ENCODE data around the gene G6PC2.
"Not testable (repeated sequence)": the region's sequence is repeated elsewhere in the genome, so short reads cannot be mapped to it uniquely, and the experiment has no call there.

G6PC2 gene

GRCh38 chr2:168929031-168929430 is 27.9 kb downstream of the G6PC2 start:
- H3K4me3 ChIP-seq (replicated peaks; ENCODE audit: low read depth, low read length): no peak overlapping the region
- no peak for DNase-seq (ENCODE audit: extremely low read depth, insufficient read length)
- no peaks in the 10 kb centered on the region for H3K36me3 ChIP-seq (ENCODE audit: control insufficient read depth, insufficient read depth, low read length)
- no peak for TF ChIP-seq CTCF (IDR thresholded peaks at IDR 0.05; ENCODE audit: insufficient read depth, low read length, poor library complexity, severe bottlenecking)
- no peaks in the 10 kb centered on the region for H3K27me3 ChIP-seq (replicated peaks; ENCODE audit: control insufficient read depth, insufficient read depth, low read length)

- no peak overlapping the region for H3K4me3 ChIP-seq (replicated peaks; ENCODE audit: low read depth, low read length)
- H3K36me3 ChIP-seq (ENCODE audit: control insufficient read depth, insufficient read depth, low read length): no peaks in the 10 kb centered on the region
- no peaks in the 10 kb centered on the region for H3K27me3 ChIP-seq (replicated peaks; ENCODE audit: control insufficient read depth, insufficient read depth, low read length)
- no peak for TF ChIP-seq CTCF (IDR thresholded peaks at IDR 0.05; ENCODE audit: insufficient read depth, low read length, poor library complexity, severe bottlenecking)
- no peak for DNase-seq (ENCODE audit: extremely low read depth, insufficient read length)
Measured at GRCh38 chr2:168930242-168930641, 29.2 kb downstream of the G6PC2 start.

- DNase-seq (ENCODE audit: extremely low read depth, insufficient read length); H3K36me3 ChIP-seq (ENCODE audit: control insufficient read depth, insufficient read depth, low read length); H3K4me3 ChIP-seq (replicated peaks; ENCODE audit: low read depth, low read length); H3K27me3 ChIP-seq (replicated peaks; ENCODE audit: control insufficient read depth, insufficient read depth, low read length): not testable (repeated sequence)
Measured at GRCh38 chr2:168932174-168932573, 31.1 kb downstream of the G6PC2 start.

- Histone ChIP-seq H3K27me3 (replicated peaks; ENCODE audit: control insufficient read depth, insufficient read depth, low read length) (no peaks in the 10 kb centered on the region), H3K36me3 (ENCODE audit: control insufficient read depth, insufficient read depth, low read length) (no peaks in the 10 kb centered on the region), H3K4me3 (replicated peaks; ENCODE audit: low read depth, low read length) (no peak overlapping the region)
- TF ChIP-seq CTCF (IDR thresholded peaks at IDR 0.05; ENCODE audit: insufficient read depth, low read length, poor library complexity, severe bottlenecking): no peak
- no peak for DNase-seq (ENCODE audit: extremely low read depth, insufficient read length)
Measured at GRCh38 chr2:168934826-168935225, 33.7 kb downstream of the G6PC2 start.

- no peaks in the 10 kb centered on the region for H3K27me3 ChIP-seq (replicated peaks; ENCODE audit: control insufficient read depth, insufficient read depth, low read length)
- no peak for TF ChIP-seq CTCF (IDR thresholded peaks at IDR 0.05; ENCODE audit: insufficient read depth, low read length, poor library complexity, severe bottlenecking)
- H3K4me3 ChIP-seq (replicated peaks; ENCODE audit: low read depth, low read length): no peak overlapping the region
- DNase-seq (ENCODE audit: extremely low read depth, insufficient read length): no peak
- no peaks in the 10 kb centered on the region for H3K36me3 ChIP-seq (ENCODE audit: control insufficient read depth, insufficient read depth, low read length)
Measured at GRCh38 chr2:168935810-168936581, 34.9 kb downstream of the G6PC2 start.

- no peak for TF ChIP-seq CTCF (IDR thresholded peaks at IDR 0.05; ENCODE audit: insufficient read depth, low read length, poor library complexity, severe bottlenecking)
- Histone ChIP-seq H3K36me3 (ENCODE audit: control insufficient read depth, insufficient read depth, low read length) (no peaks in the 10 kb centered on the region), H3K27me3 (replicated peaks; ENCODE audit: control insufficient read depth, insufficient read depth, low read length) (no peaks in the 10 kb centered on the region), H3K4me3 (replicated peaks; ENCODE audit: low read depth, low read length) (no peak overlapping the region)
- DNase-seq (ENCODE audit: extremely low read depth, insufficient read length): no peak
Measured at GRCh38 chr2:168939061-168939460, 38.0 kb downstream of the G6PC2 start.
